ENCODE measurements around the gene C11orf86.
"Not testable (repeated sequence)": the region's sequence is repeated elsewhere in the genome, so short reads cannot be mapped to it uniquely, and the experiment has no call there.

The C11orf86 gene

GRCh38 chr11:66992041-66992440 is 16.9 kb downstream of the C11orf86 start:
- DNase-seq (ENCODE audit: low spot score): no peak

- no peak for DNase-seq (ENCODE audit: low spot score)
These were observed 21.6 kb downstream of the C11orf86 start for GRCh38 chr11:66996609-66997273.

GRCh38 chr11:66999555-66999954 is 24.5 kb downstream of the C11orf86 start:
- DNase-seq (ENCODE audit: low spot score): no peak

GRCh38 chr11:67001332-67001731 is 26.2 kb downstream of the C11orf86 start:
- no peak for DNase-seq (ENCODE audit: low spot score)

GRCh38 chr11:67002297-67002913 is 27.3 kb downstream of the C11orf86 start:
- DNase-seq (ENCODE audit: low spot score): no peak

GRCh38 chr11:67002921-67003411 is 27.9 kb downstream of the C11orf86 start:
- DNase-seq (ENCODE audit: low spot score): no peak

GRCh38 chr11:67005200-67005599 is 30.1 kb downstream of the C11orf86 start:
- not testable (repeated sequence) for DNase-seq (ENCODE audit: low spot score)

GRCh38 chr11:67006029-67006884 is 31.2 kb downstream of the C11orf86 start:
- no peak for DNase-seq (ENCODE audit: low spot score)

GRCh38 chr11:67007126-67007525 is 32.0 kb downstream of the C11orf86 start:
- DNase-seq (ENCODE audit: low spot score): no peak

GRCh38 chr11:67010296-67010905 is 35.3 kb downstream of the C11orf86 start:
- DNase-seq (ENCODE audit: low spot score): no peak

- no peak for DNase-seq (ENCODE audit: low spot score)
These were observed 38.5 kb downstream of the C11orf86 start for GRCh38 chr11:67013511-67014045.

- no peak for DNase-seq (ENCODE audit: low spot score)
These were observed 39.2 kb downstream of the C11orf86 start for GRCh38 chr11:67014343-67014742.

- DNase-seq (ENCODE audit: low spot score): no peak
These were observed 39.9 kb downstream of the C11orf86 start for GRCh38 chr11:67015048-67015447.

GRCh38 chr11:67016550-67016949 is 41.4 kb downstream of the C11orf86 start:
- DNase-seq (ENCODE audit: low spot score): no peak

- no peak for DNase-seq (ENCODE audit: low spot score)
These were observed 45.8 kb downstream of the C11orf86 start for GRCh38 chr11:67020949-67021348.

- no peak for DNase-seq (ENCODE audit: low spot score)
These were observed 47.3 kb downstream of the C11orf86 start for GRCh38 chr11:67022341-67022933.

GRCh38 chr11:67022961-67023956 is 48.2 kb downstream of the C11orf86 start, which contains the start of gene SYT12:
Gene SYT12, plus strand, starts transcription at chr11:67023134. Its CDS starts 7,011 bp downstream, at chr11:67030145.
- no peak for DNase-seq (ENCODE audit: low spot score)

- no peak for DNase-seq (ENCODE audit: low spot score)
These were observed 48.9 kb downstream of the C11orf86 start for GRCh38 chr11:67023957-67024353.

- no peak for DNase-seq (ENCODE audit: low spot score)
These were observed 49.3 kb downstream of the C11orf86 start for GRCh38 chr11:67024410-67024809.

- no peak for DNase-seq (ENCODE audit: low spot score)
These were observed 49.9 kb downstream of the C11orf86 start for GRCh38 chr11:67024966-67025365.

Measured in left forelimb (tissue), 1 donor.